22Rv1 (cell line): ENCODE data around the gene NHLH2.

Experiments
- CTCF ChIP-seq: fragments of 450-650 bp; IDR thresholded peaks from 2 replicates; pipeline ENCODE4 v1.5.1; 2017; ENCODE audit warnings: mild to moderate bottlenecking
- ZFX ChIP-seq: fragments of 450-650 bp; IDR thresholded peaks from 2 replicates; pipeline ENCODE4 v1.6.1; 2017; ENCODE audit warnings: antibody characterized with exemption, borderline replicate concordance

- no peak for TF ChIP-seq CTCF
- no peak for TF ChIP-seq ZFX
Observed at GRCh38 chr1:115882913-115883902, 42.3 kb upstream of the NHLH2 start.
